CD4-positive, alpha-beta T cell (primary cell): ENCODE data around the gene MON2. TPM values are rescaled to one million over a fixed set of nuclear protein-coding genes. Genes with fewer than 3 reads are reported as not detected.
A peak's percentile ranks its signal among the peaks of the same experiment; 100 is the strongest.
"Not testable (repeated sequence)": the region's sequence is repeated elsewhere in the genome, so short reads cannot be mapped to it uniquely, and the experiment has no call there.

Experiments
- ATAC-seq: fragments of 200-7000 bp; cut with Tn5 transposase; one replicate; pipeline ENCODE4 v1.10.0; 2022; ENCODE audit warnings: mild to moderate bottlenecking; ENCODE audit not compliant: poor library complexity
- CTCF ChIA-PET: fragments of 350-600 bp; sonication (Branson Sonifier 250); formaldehyde crosslinking; loops from one replicate; lab custom pipeline; 2021; ENCODE audit warnings: antibody characterized with exemption, inconsistent platforms; lab: Charles Lee
- POLR2A ChIA-PET: fragments of 350-600 bp; sonication (Branson Sonifier 250); formaldehyde crosslinking; loops from one replicate; lab custom pipeline; 2021; ENCODE audit warnings: antibody characterized with exemption, inconsistent platforms; lab: Charles Lee
- DNase-seq, 14 experiments: peaks; one replicate each; pipeline ENCODE4 v3.0.0-alpha.2; 2013 to 2020; ENCODE audit warnings: mixed read lengths in 2 of 14
- H3K27ac ChIP-seq, 2 donors: one replicate each; pipeline versions ENCODE4 v1.5.1 to v1.7.0; 2013; ENCODE audit warnings: low read length in 2 of 2, low read depth in 1 of 2, mild to moderate bottlenecking in 1 of 2
- H3K27me3 ChIP-seq, 2 experiments: 1 replicate in 1 of 2; 2 replicates in 1 of 2; pipeline versions ENCODE4 v1.6.1 to v1.7.0; 2013; ENCODE audit warnings: low read length in 2 of 2, control low read depth in 1 of 2, mild to moderate bottlenecking in 1 of 2, moderate library complexity in 1 of 2; ENCODE audit not compliant: insufficient read depth in 2 of 2, control insufficient read depth in 1 of 2
- H3K36me3 ChIP-seq: one replicate; pipeline ENCODE4 v1.6.1; 2013; ENCODE audit warnings: low read length, control low read depth; ENCODE audit not compliant: insufficient read depth
- H3K4me1 ChIP-seq: one replicate; pipeline ENCODE4 v1.6.1; 2013; ENCODE audit warnings: low read length, control low read depth; ENCODE audit not compliant: insufficient read depth
- H3K4me3 ChIP-seq: one replicate; pipeline ENCODE4 v1.5.1; 2013; ENCODE audit warnings: mild to moderate bottlenecking, low read length, moderate library complexity
- H3K9me3 ChIP-seq, 2 experiments: 1 replicate in 1 of 2; 2 replicates in 1 of 2; pipeline versions ENCODE4 v1.6.1 to v1.7.0; 2013; ENCODE audit warnings: low read length in 2 of 2, mild to moderate bottlenecking in 2 of 2, control low read depth in 1 of 2, moderate library complexity in 1 of 2; ENCODE audit not compliant: control insufficient read depth in 1 of 2, insufficient read depth in 1 of 2
- H3K27ac Mint-ChIP-seq: one replicate; pipeline ENCODE4 v1.8.0; 2020; ENCODE audit warnings: mixed read lengths
- H3K27me3 Mint-ChIP-seq: one replicate; pipeline ENCODE4 v1.8.0; 2021; ENCODE audit warnings: mixed read lengths
- H3K36me3 Mint-ChIP-seq: one replicate; pipeline ENCODE4 v1.8.0; 2021; ENCODE audit warnings: low read depth, mixed read lengths
- H3K4me1 Mint-ChIP-seq: one replicate; pipeline ENCODE4 v1.8.0; 2021; ENCODE audit warnings: low read depth, mixed read lengths
- H3K4me3 Mint-ChIP-seq: one replicate; pipeline ENCODE4 v1.8.0; 2020; ENCODE audit warnings: mild to moderate bottlenecking, mixed read lengths
- H3K9me3 Mint-ChIP-seq: one replicate; pipeline ENCODE4 v1.8.0; 2020; ENCODE audit warnings: mixed read lengths
- intact Hi-C, 2 experiments: fragments of 100-400 bp; cut with DNase I in 1 of 2; cut with micrococcal nuclease in 1 of 2; formaldehyde crosslinking; loops; one replicate each; pipeline versions ENCODE4 v1.15.1 to v1.9.0; 2023 to 2025; cut with DNase I, micrococcal nuclease
- total RNA-seq, 174 experiments: library from RNA in 2 of 174; stranded (reverse) in 2 of 174; gene quantifications; one replicate each; pipeline ENCODE4 v1.2.3 and lab custom pipeline; 2021 to 2026
- TF ChIP-seq, protein P1 (sequence below): fragments of 200-600 bp; IDR thresholded peaks from one replicate; pipeline ENCODE4 v1.8.0; 2022; ENCODE audit warnings: antibody characterized with exemption, mild to moderate bottlenecking

Gene MON2
- total RNA-seq, 2 experiments from 2014 or later, result 51.8 to 52.6 TPM

DNA sequence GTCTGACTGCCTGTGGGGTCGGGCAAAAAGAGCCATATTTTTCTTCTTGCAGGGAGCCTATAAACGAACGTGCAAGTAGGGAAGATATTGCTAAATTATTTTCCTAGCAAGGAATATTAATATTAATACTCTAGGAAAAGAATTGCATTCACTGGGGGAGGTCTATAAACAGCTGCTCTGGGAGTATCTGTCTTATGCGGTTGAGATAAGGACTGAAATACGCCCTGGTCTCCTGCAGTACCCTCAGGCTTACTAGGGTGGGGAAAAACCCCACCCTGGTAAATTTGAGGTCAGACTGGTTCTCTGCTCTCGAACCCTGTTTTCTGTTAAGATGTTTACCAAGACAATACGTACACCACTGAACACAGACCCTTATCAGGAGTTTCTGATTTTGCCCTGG is 3.4 kb upstream of the MON2 start:
- H3K27me3 ChIP-seq, H3K27ac Mint-ChIP-seq, H3K36me3 ChIP-seq, H3K9me3 Mint-ChIP-seq, H3K9me3 ChIP-seq, ATAC-seq, DNase-seq, H3K27me3 Mint-ChIP-seq, H3K27ac ChIP-seq, H3K4me3 ChIP-seq: not testable (repeated sequence)
- H3K4me1 Mint-ChIP-seq, result peaks cover 21% of the 10 kb centered on the region
- intact Hi-C loops, result loop anchor here in 1 of 2 experiments (10.0 kb wide), 2 partner anchors 62 to 198 kb away; partner anchors contain the start of gene USP15
- POLR2A ChIA-PET, result interaction anchor here (1.3 kb wide), 1 partner anchor 140 kb away, joined by 3 read pairs; no protein-coding TSS in a partner anchor
- H3K4me1 ChIP-seq, result peaks cover 15% of the 10 kb centered on the region
- peaks cover 19% of the 10 kb centered on the region for H3K36me3 Mint-ChIP-seq
- H3K4me3 Mint-ChIP-seq, result peak overlapping the region; percentile 6
- CTCF ChIA-PET, result interaction anchor here (1.5 kb wide), 1 partner anchor 25 kb away, joined by 3 read pairs; no protein-coding TSS in a partner anchor

DNA sequence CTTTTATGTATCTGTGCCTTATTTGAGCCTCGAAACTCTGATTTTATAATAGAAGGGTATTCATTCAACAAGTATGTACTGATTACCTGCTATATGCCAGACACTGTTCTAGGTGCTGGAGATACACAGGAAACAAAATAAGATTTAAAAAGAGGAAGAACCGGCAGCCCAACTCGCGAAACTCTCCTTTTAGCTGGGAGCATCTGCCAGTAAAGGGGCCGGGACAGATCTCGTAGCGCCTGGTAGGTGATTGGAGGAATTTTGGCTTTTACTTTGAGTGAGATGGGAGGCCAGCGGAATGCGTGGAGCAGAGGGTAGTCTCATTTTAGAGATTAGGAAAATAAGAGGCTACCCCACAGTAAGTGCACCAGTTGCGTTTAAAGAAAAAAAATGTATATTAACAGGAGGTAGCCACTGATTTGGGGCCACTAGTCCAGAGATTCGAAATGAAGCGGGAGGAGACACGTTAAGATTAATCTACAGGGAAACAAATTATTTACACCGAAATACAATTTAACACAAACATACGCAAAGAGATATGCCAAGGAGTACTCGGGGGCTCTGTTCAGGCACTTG is 520 bp upstream of the MON2 start:
- peak overlapping the region; percentile 90 for H3K27ac Mint-ChIP-seq
- ChIA-PET POLR2A (interaction anchor here (0.6 to 3.2 kb wide), 9 partner anchors 17 to 206 kb away, joined by 3 to 25 read pairs (median 6); partner anchors contain the start of gene USP15), CTCF (interaction anchor here (0.9 to 1.8 kb wide), 3 partner anchors 28 to 137 kb away, joined by 3 to 4 read pairs (median 3); no protein-coding TSS in a partner anchor)
- peaks cover 4 to 9% of the 10 kb centered on the region in 2 experiments for H3K9me3 ChIP-seq
- no peaks in the 10 kb centered on the region for H3K9me3 Mint-ChIP-seq
- peak overlapping the region; percentile 90 for H3K4me3 Mint-ChIP-seq
- TF ChIP-seq, protein P1, sequence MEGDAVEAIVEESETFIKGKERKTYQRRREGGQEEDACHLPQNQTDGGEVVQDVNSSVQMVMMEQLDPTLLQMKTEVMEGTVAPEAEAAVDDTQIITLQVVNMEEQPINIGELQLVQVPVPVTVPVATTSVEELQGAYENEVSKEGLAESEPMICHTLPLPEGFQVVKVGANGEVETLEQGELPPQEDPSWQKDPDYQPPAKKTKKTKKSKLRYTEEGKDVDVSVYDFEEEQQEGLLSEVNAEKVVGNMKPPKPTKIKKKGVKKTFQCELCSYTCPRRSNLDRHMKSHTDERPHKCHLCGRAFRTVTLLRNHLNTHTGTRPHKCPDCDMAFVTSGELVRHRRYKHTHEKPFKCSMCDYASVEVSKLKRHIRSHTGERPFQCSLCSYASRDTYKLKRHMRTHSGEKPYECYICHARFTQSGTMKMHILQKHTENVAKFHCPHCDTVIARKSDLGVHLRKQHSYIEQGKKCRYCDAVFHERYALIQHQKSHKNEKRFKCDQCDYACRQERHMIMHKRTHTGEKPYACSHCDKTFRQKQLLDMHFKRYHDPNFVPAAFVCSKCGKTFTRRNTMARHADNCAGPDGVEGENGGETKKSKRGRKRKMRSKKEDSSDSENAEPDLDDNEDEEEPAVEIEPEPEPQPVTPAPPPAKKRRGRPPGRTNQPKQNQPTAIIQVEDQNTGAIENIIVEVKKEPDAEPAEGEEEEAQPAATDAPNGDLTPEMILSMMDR, result no peak
- DNase-seq, result peak in 7 of 14 experiments; percentile 2 to 52 (median 29)
- H3K36me3 Mint-ChIP-seq, result peaks cover 19% of the 10 kb centered on the region
- peaks cover 8% of the 10 kb centered on the region for H3K36me3 ChIP-seq
- H3K27me3 Mint-ChIP-seq, result no peaks in the 10 kb centered on the region
- peaks cover 31% of the 10 kb centered on the region for H3K4me1 Mint-ChIP-seq
- peaks cover 23% of the 10 kb centered on the region for H3K4me1 ChIP-seq
- ATAC-seq, result peak; percentile 23
- no peaks in the 10 kb centered on the region for H3K27me3 ChIP-seq
- intact Hi-C loops, result loop anchor here (5.0 to 10.0 kb wide), 6 partner anchors 36 to 1311 kb away; partner anchors contain the start of genes USP15 (in 2 of the 2) and RXYLT1 (in 1 of the 2)
- H3K4me3 ChIP-seq, result peak overlapping the region; percentile 72
- H3K27ac ChIP-seq, result peak overlapping the region; percentile 70 to 82

GRCh38 chr12:62468397-62468796 is 1.8 kb downstream of the MON2 start:
- no peaks in the 10 kb centered on the region for H3K27me3 Mint-ChIP-seq
- Histone ChIP-seq H3K36me3 (peaks cover 14% of the 10 kb centered on the region), H3K4me1 (peaks cover 23% of the 10 kb centered on the region), H3K9me3 (peaks cover 4% of the 10 kb centered on the region in 2 experiments), H3K4me3 (no peak overlapping the region), H3K27me3 (no peaks in the 10 kb centered on the region), H3K27ac (no peak overlapping the region)
- H3K27ac Mint-ChIP-seq, result no peak overlapping the region
- CTCF ChIA-PET, result no interaction called here
- TF ChIP-seq, protein P1, result no peak
- POLR2A ChIA-PET, result no interaction called here
- H3K9me3 Mint-ChIP-seq, result no peaks in the 10 kb centered on the region
- H3K4me3 Mint-ChIP-seq, result peak overlapping the region; percentile 90
- H3K4me1 Mint-ChIP-seq, result peaks cover 35% of the 10 kb centered on the region
- peaks cover 26% of the 10 kb centered on the region for H3K36me3 Mint-ChIP-seq
- ATAC-seq, result no peak
- no peak for DNase-seq
- intact Hi-C loops, result loop anchor here (5.0 to 10.0 kb wide), 6 partner anchors 34 to 1309 kb away; partner anchors contain the start of genes USP15 (in 2 of the 2) and RXYLT1 (in 1 of the 2)
